Astrocyte (in vitro differentiated cells and primary cell): ENCODE measurements around the gene TTC31.

Experiments used
- EZH2 ChIP-seq: IDR thresholded peaks from 2 replicates; pipeline ENCODE4 v1.6.1; 2012; ENCODE audit warnings: mild to moderate bottlenecking, low read length, inconsistent platforms; ENCODE audit not compliant: insufficient read depth
- TF ChIP-seq, protein P1 (sequence below): IDR thresholded peaks from 2 replicates; pipeline ENCODE4 v1.5.1; 2011; ENCODE audit warnings: low read depth, mild to moderate bottlenecking, inconsistent platforms, low read length, moderate library complexity; ENCODE audit not compliant: insufficient read depth

DNA sequence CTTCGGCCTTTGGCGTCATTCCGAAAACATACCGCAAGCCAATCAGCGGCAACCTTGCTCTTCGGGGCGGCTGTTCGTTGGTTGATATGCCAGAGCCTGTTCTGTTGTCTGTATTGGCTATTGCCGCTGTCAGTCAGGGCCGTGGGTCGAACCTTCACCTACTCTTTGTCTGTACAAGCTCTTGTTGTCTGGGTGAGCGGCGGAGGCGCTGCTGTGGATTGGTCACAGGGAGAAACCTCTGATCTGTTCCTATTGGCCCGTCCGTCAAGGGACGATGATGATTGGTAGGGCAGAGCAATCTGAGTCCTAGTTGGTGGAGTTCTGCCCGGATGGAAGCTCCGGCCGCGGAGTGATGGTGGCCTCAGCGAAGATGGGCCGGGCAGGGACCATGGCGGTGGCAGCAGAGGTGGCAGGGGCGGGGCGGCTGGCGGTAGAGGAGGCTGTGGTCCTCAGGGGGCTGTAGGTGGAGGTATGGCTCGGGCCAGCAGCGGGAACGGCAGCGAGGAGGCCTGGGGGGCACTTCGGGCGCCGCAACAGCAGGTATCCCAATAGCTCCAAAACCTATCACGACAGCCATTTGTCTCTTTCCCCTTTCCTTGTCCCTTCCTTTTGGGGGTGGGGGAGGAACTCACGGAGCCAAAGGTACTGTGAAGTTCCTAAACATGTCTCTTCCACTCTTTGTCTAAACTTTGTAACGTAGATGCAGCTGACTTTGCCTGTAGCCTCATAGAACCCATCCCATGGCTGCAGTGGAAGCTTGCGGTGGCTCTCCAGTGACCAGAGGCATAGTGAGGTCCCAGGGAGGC is 24.5 kb upstream of the TTC31 start, which contains the start of gene WBP1:
- TF ChIP-seq, protein P1, sequence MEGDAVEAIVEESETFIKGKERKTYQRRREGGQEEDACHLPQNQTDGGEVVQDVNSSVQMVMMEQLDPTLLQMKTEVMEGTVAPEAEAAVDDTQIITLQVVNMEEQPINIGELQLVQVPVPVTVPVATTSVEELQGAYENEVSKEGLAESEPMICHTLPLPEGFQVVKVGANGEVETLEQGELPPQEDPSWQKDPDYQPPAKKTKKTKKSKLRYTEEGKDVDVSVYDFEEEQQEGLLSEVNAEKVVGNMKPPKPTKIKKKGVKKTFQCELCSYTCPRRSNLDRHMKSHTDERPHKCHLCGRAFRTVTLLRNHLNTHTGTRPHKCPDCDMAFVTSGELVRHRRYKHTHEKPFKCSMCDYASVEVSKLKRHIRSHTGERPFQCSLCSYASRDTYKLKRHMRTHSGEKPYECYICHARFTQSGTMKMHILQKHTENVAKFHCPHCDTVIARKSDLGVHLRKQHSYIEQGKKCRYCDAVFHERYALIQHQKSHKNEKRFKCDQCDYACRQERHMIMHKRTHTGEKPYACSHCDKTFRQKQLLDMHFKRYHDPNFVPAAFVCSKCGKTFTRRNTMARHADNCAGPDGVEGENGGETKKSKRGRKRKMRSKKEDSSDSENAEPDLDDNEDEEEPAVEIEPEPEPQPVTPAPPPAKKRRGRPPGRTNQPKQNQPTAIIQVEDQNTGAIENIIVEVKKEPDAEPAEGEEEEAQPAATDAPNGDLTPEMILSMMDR, result no peak
- peak; percentile 80 for TF ChIP-seq EZH2
